ENCODE data around the gene TMCO1.
"Not testable (repeated sequence)": the region's sequence is repeated elsewhere in the genome, so short reads cannot be mapped to it uniquely, and the experiment has no call there.

Gene TMCO1

DNA sequence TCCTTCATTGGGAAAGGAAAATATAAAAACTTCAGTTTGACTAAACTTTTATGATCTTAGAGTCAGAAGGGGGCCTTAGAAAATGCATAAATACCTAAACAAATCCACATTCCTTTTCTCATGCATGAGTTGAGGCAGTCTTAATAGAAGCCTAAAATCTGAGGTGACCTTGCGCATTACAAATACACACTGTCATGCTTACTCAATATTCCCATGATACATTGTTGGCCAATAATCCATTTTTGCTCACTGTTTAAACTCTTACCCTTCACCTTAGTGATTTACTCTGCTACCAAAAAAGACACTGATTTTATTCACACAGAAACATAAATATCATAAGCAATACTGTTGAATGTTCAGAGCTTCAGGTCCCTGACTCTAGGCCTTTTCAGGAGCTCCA is 19.1 kb upstream of the TMCO1 start:
- H2AFZ ChIP-seq (ENCODE audit: low read depth), result no peak overlapping the region
- no peak overlapping the region for H3K4me2 ChIP-seq
- peaks cover 23% of the 10 kb centered on the region for H3K4me1 ChIP-seq (ENCODE audit: low read depth, poor library complexity, severe bottlenecking)
- H3K27me3 ChIP-seq (ENCODE audit: insufficient read depth, low read depth), result no peaks in the 10 kb centered on the region
- H4K20me1 ChIP-seq (ENCODE audit: insufficient read depth), result no peaks in the 10 kb centered on the region
- H3K36me3 ChIP-seq (ENCODE audit: insufficient read depth), result no peaks in the 10 kb centered on the region
- no peak overlapping the region for H3K4me3 ChIP-seq (IDR thresholded peaks at IDR 0.05; ENCODE audit: insufficient read depth, low read depth, low read length)
- H3K27ac ChIP-seq, result no peak overlapping the region
- H3K9ac ChIP-seq, result no peak overlapping the region
- H3K79me2 ChIP-seq (ENCODE audit: insufficient read depth, low read depth), result no peaks in the 10 kb centered on the region
- TF ChIP-seq, protein P1, sequence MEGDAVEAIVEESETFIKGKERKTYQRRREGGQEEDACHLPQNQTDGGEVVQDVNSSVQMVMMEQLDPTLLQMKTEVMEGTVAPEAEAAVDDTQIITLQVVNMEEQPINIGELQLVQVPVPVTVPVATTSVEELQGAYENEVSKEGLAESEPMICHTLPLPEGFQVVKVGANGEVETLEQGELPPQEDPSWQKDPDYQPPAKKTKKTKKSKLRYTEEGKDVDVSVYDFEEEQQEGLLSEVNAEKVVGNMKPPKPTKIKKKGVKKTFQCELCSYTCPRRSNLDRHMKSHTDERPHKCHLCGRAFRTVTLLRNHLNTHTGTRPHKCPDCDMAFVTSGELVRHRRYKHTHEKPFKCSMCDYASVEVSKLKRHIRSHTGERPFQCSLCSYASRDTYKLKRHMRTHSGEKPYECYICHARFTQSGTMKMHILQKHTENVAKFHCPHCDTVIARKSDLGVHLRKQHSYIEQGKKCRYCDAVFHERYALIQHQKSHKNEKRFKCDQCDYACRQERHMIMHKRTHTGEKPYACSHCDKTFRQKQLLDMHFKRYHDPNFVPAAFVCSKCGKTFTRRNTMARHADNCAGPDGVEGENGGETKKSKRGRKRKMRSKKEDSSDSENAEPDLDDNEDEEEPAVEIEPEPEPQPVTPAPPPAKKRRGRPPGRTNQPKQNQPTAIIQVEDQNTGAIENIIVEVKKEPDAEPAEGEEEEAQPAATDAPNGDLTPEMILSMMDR (conservative IDR thresholded peaks at IDR 0.05; ENCODE audit: low read depth, low read length), result no peak

DNA sequence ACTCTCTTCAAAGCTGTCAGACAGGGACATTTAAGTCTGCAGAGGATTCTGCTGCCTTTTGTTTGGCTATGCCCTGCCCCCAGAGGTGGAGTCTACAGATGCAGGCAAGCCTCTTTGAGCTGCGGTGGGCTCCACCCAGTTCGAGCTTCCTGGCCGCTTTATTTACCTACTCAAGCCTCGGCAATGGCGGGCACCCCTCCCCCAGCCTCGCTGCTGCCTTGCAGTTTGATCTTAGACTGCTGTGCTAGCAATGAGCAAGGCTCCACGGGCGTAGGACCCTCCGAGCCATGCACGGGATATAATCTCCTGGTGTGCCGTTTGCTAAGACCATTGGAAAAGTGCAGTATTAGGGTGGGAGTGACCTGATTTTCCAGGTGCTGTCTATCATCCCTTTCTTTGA is 14.9 kb upstream of the TMCO1 start:
- H4K20me1 ChIP-seq (ENCODE audit: insufficient read depth); H3K4me2 ChIP-seq; H3K27me3 ChIP-seq (ENCODE audit: insufficient read depth, low read depth); H3K27ac ChIP-seq; H3K36me3 ChIP-seq (ENCODE audit: insufficient read depth); H3K4me3 ChIP-seq (IDR thresholded peaks at IDR 0.05; ENCODE audit: insufficient read depth, low read depth, low read length); H2AFZ ChIP-seq (ENCODE audit: low read depth); H3K9ac ChIP-seq; H3K79me2 ChIP-seq (ENCODE audit: insufficient read depth, low read depth): not testable (repeated sequence)
- peaks cover 23% of the 10 kb centered on the region for H3K4me1 ChIP-seq (ENCODE audit: low read depth, poor library complexity, severe bottlenecking)

DNA sequence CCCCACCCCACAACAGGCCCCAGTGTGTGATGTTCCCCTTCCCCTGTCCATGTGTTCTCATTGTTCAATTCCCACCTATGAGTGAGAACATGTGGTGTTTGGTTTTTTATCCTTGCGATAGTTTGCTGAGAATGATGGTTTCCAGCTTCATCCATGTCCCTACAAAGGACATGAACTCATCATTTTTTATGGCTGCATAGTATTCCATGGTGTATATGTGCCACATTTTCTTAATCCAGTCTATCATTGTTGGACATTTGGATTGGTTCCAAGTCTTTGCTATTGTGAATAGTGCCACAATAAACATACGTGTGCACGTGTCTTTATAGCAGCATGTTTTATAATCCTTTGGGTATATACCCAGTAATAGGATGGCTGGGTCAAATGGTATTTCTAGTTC is 9.5 kb upstream of the TMCO1 start:
- not testable (repeated sequence) for H3K4me2 ChIP-seq; H3K4me1 ChIP-seq (ENCODE audit: low read depth, poor library complexity, severe bottlenecking); H3K27ac ChIP-seq; H3K36me3 ChIP-seq (ENCODE audit: insufficient read depth); H3K9ac ChIP-seq; H2AFZ ChIP-seq (ENCODE audit: low read depth); H3K27me3 ChIP-seq (ENCODE audit: insufficient read depth, low read depth); H3K79me2 ChIP-seq (ENCODE audit: insufficient read depth, low read depth); H3K4me3 ChIP-seq (IDR thresholded peaks at IDR 0.05; ENCODE audit: insufficient read depth, low read depth, low read length); H4K20me1 ChIP-seq (ENCODE audit: insufficient read depth)

DNA sequence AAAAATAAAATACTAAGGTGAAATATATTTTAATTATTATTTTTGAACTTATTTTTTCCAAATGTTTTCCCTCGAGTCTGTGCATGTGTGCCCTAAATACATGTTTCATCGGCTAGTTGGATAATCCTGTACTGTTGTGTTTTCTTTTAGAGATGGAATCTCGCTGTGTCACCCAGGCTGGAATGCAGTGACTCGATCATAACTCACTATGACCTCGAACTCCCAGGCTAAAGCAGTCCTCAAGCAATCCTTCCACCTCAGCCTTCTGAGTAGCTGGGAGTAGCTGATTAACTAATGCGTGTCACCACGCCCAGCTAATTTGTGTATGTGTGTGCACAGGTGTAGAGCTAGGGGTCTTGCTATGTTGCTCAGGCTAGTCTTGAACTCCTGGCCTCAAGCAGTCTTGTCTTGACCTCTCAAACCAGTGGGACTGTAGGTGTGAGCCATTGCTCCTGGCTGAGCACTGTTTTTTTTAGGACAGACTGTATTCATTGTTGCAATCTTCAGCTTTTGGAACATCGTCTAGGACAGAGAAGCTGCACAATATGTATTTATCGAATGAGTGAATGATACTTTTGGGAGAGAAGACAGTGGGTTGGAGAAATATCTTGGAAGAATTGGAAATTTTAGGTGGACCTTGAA is 4.8 kb upstream of the TMCO1 start:
- Histone ChIP-seq H3K4me3 (IDR thresholded peaks at IDR 0.05; ENCODE audit: insufficient read depth, low read depth, low read length) (no peak overlapping the region), H3K27me3 (ENCODE audit: insufficient read depth, low read depth) (no peaks in the 10 kb centered on the region), H3K4me1 (ENCODE audit: low read depth, poor library complexity, severe bottlenecking) (peaks cover 13% of the 10 kb centered on the region), H3K36me3 (ENCODE audit: insufficient read depth) (no peaks in the 10 kb centered on the region), H3K4me2 (no peak overlapping the region), H4K20me1 (ENCODE audit: insufficient read depth) (no peaks in the 10 kb centered on the region), H3K79me2 (ENCODE audit: insufficient read depth, low read depth) (peaks cover 19% of the 10 kb centered on the region), H3K9ac (no peak overlapping the region), H2AFZ (ENCODE audit: low read depth) (no peak overlapping the region), H3K27ac (no peak overlapping the region)
- TF ChIP-seq, protein P1 (conservative IDR thresholded peaks at IDR 0.05; ENCODE audit: low read depth, low read length), result no peak

DNA sequence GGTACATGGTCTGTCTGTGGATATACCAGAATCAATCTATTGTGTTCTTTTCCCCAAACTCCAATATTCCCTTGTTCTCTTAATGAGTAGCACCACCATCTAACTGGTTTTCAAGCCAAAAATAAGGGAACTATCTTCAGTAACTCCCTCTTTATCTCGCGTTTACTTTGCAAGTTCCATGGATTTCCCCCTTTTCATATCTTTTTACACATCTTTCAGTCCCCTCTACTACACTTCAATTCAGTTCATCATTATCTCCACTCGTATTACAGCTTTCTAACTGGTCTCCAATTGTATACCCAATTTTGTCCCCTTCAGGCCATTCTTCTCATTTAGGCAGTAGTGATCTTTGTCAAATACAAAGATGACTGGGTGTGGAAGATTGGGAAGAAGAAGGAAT is 4.1 kb upstream of the TMCO1 start:
- Histone ChIP-seq H3K4me2 (no peak overlapping the region), H3K79me2 (ENCODE audit: insufficient read depth, low read depth) (peaks cover 26% of the 10 kb centered on the region), H3K4me1 (ENCODE audit: low read depth, poor library complexity, severe bottlenecking) (peaks cover 17% of the 10 kb centered on the region), H3K27me3 (ENCODE audit: insufficient read depth, low read depth) (no peaks in the 10 kb centered on the region), H2AFZ (ENCODE audit: low read depth) (no peak overlapping the region), H4K20me1 (ENCODE audit: insufficient read depth) (no peaks in the 10 kb centered on the region), H3K4me3 (IDR thresholded peaks at IDR 0.05; ENCODE audit: insufficient read depth, low read depth, low read length) (no peak overlapping the region), H3K9ac (no peak overlapping the region), H3K27ac (no peak overlapping the region), H3K36me3 (ENCODE audit: insufficient read depth) (no peaks in the 10 kb centered on the region)
- TF ChIP-seq, protein P1 (conservative IDR thresholded peaks at IDR 0.05; ENCODE audit: low read depth, low read length), result no peak
